AG04449 (cell line): ENCODE measurements around the gene CDH5.

Experiments
- CTCF ChIA-PET: fragments of 350-600 bp; formaldehyde crosslinking; extraction: SDS; loops from one replicate; lab custom pipeline; 2021; ENCODE audit warnings: antibody characterized with exemption; lab: Yijun Ruan, JAX
- POLR2A ChIA-PET: fragments of 400-600, 350-600 bp; formaldehyde crosslinking; extraction: SDS; loops from one replicate; lab custom pipeline; 2020; ENCODE audit warnings: antibody characterized with exemption, inconsistent platforms; lab: Yijun Ruan, JAX
- DNase-seq: peaks from one replicate; pipeline ENCODE4 v3.0.0-alpha.2; 2010; ENCODE audit warnings: low read depth, low spot score
- H3K4me3 ChIP-seq: 2 replicates; pipeline ENCODE4 v1.5.1; 2011; ENCODE audit warnings: low read depth, mild to moderate bottlenecking, control low read depth, low read length
- CTCF ChIP-seq: IDR thresholded peaks from one replicate; pipeline ENCODE4 v1.5.1; 2011; ENCODE audit warnings: mild to moderate bottlenecking, moderate library complexity, low read length, control low read depth, inconsistent platforms; ENCODE audit not compliant: insufficient read depth; ENCODE audit errors: missing control alignments

Gene CDH5

GRCh38 chr16:66366433-66367299 lies at the start of gene CDH5:
CDH5 (plus strand) TSS chr16:66366691; CDS start chr16:66379338, 12,647 bp downstream.
- CTCF ChIA-PET: interaction anchor here (1.2 to 8.5 kb wide), 6 partner anchors 10 to 116 kb away, joined by 3 to 134 read pairs (median 5); no protein-coding TSS in a partner anchor
- POLR2A ChIA-PET: no interaction called here
- H3K4me3 ChIP-seq: no peak within 1 kb of the TSS
- DNase-seq: no peak
- no peak for TF ChIP-seq CTCF

GRCh38 chr16:66318505-66318904 lies 48.0 kb upstream of the CDH5 start:
- ChIA-PET CTCF (interaction anchor here (0.9 to 8.1 kb wide), 9 partner anchors 9 to 697 kb away, joined by 3 to 90 read pairs (median 4); no protein-coding TSS in a partner anchor), POLR2A (no interaction called here)

GRCh38 chr16:66320774-66321173 lies 45.7 kb upstream of the CDH5 start:
- POLR2A ChIA-PET: no interaction called here
- no peak overlapping the region for H3K4me3 ChIP-seq
- DNase-seq: no peak
- TF ChIP-seq CTCF: no peak
- CTCF ChIA-PET: interaction anchor here (0.7 to 8.1 kb wide), 7 partner anchors 10 to 49 kb away, joined by 3 to 90 read pairs (median 4); no protein-coding TSS in a partner anchor

More at GRCh38 chr16:66318505-66318904, 48.0 kb upstream of the CDH5 start:
- DNase-seq: no peak
- TF ChIP-seq CTCF: no peak
- H3K4me3 ChIP-seq: no peak overlapping the region

- no peak for TF ChIP-seq CTCF
Observed at GRCh38 chr16:66322174-66322573, 44.3 kb upstream of the CDH5 start.

GRCh38 chr16:66324815-66325515 lies 41.5 kb upstream of the CDH5 start:
- H3K4me3 ChIP-seq: no peak overlapping the region
- CTCF ChIA-PET: interaction anchor here (1.1 to 5.0 kb wide), 4 partner anchors 8 to 50 kb away, joined by 3 to 30 read pairs (median 10); no protein-coding TSS in a partner anchor
- POLR2A ChIA-PET: no interaction called here
- no peak for DNase-seq
- peak; percentile 11 for TF ChIP-seq CTCF

More at GRCh38 chr16:66322174-66322573, 44.3 kb upstream of the CDH5 start:
- no peak overlapping the region for H3K4me3 ChIP-seq
- ChIA-PET POLR2A (no interaction called here), CTCF (interaction anchor here (1.2 to 3.2 kb wide), 2 partner anchors 8 to 47 kb away, joined by 3 to 10 read pairs; no protein-coding TSS in a partner anchor)
- DNase-seq: no peak
